Erythroblast (primary cell): ENCODE data around the gene C19orf81.

Experiments
- GATA1 ChIP-seq: IDR thresholded peaks from 2 replicates; pipeline ENCODE4 v1.6.1; 2011; ENCODE audit warnings: low read depth, mild to moderate bottlenecking, control low read depth, low read length, moderate library complexity
- POLR2A ChIP-seq: IDR thresholded peaks from 2 replicates; pipeline ENCODE4 v1.6.1; 2011; ENCODE audit warnings: mild to moderate bottlenecking, low read length

DNA sequence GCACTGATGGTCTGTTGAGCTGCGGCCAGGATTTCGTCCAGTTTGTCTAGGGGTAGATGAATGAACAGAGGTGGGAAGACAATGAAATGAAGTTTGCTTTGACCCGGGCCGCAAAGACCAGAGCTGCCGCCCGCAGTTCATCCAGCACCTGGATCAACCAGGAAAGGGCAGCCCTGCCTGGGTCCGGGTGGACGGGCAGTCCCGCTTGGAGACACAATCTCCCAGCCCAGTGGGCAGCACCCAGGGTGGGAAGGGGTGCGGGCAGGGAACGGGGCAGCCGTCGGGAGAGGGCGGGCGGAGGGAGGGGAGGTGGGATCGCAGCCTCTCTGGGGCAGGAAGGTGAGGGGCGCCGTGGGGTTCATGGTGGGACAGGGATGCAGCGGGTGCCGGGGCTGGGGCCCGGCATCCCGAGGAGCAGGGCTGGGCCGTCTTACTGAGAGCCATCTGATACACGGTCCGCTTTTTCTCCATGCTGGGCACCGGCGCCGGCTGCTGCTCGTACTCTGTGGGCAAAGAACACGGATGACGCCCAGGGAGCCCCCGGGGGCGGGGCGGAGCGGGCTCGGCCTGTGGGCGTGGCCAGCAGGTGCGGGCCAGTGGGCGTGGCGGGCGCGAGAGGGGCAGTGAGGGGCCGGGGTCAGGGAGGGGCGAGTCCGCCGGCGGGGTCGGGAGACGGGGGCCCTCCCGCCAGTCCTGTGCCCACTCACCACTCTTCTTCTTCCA, 37.2 kb downstream of the C19orf81 start:
- TF ChIP-seq POLR2A (no peak), GATA1 (no peak)
